ENCODE data around the gene PCA3. TPM values are rescaled to one million over a fixed set of nuclear protein-coding genes. Genes with fewer than 3 reads are reported as not detected.

PCA3 gene
- total and polyA plus RNA-seq, 2 donors (not counting 3 experiments of a cell fraction or from before 2014, with no cell fraction given), result 0.86 to 2.5 TPM

DNA sequence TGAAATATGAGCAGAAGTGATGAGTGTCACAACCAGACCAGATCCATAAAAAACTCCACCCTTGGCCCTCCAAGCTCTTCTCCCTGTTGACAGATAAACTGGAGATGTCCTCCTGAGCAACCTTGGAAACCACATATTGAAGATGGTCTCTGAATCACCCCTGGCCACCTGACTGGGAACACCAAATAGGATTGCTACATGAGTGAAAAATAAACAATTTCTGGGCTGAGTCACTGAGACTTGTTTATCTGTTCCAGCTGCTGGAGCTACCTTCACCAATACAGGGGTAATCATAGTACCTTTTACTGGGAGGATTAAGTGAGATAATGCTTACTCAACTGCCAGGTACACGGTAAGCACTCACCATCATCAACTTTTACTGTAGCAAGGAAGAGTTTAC, 53.3 kb downstream of the PCA3 start:
- H3K9ac ChIP-seq (replicated peaks; ENCODE audit: extremely low read depth, insufficient read depth, low read length), result no peak overlapping the region
- H3K4me1 ChIP-seq (ENCODE audit: control insufficient read depth, extremely low read depth, insufficient read depth, low read length), result peaks cover 11% of the 10 kb centered on the region
- no peaks in the 10 kb centered on the region for H3K36me3 ChIP-seq (ENCODE audit: control insufficient read depth in 2 of 2, extremely low read depth in 1 of 2, insufficient read depth in 2 of 2, low read length in 2 of 2)
- H4K20me1 ChIP-seq (replicated peaks; ENCODE audit: control insufficient read depth, extremely low read depth, insufficient read depth, low read length), result no peaks in the 10 kb centered on the region
- ChIA-PET CTCF (no interaction called here), POLR2A (no interaction called here)
- DNase-seq (ENCODE audit: low read depth, low spot score), result peak; percentile 17
- H3K79me2 ChIP-seq (ENCODE audit: control insufficient read depth, insufficient read depth, low read length), result no peaks in the 10 kb centered on the region
- intact Hi-C loops (cut with micrococcal nuclease), result no loop called here
- peak; percentile 8 for FAIRE-seq
- no peak overlapping the region for H2AFZ ChIP-seq (ENCODE audit: low read depth, low read length)
- no peaks in the 10 kb centered on the region for H3K9me1 ChIP-seq (replicated peaks; ENCODE audit: control insufficient read depth, extremely low read depth, insufficient read depth, low read length)
- H3K27ac ChIP-seq (ENCODE audit: insufficient read depth, low read depth, low read length), result peak overlapping the region; percentile 73
- no peak overlapping the region for H3K4me3 ChIP-seq (replicated peaks in 1 of 3; ENCODE audit: insufficient read depth in 1 of 3, low read depth in 1 of 3, low read length in 3 of 3)
- no peaks in the 10 kb centered on the region for H3K9me3 ChIP-seq (replicated peaks; ENCODE audit: control insufficient read depth, insufficient read depth, low read length)
- dilution Hi-C loops (cut with MboI; ENCODE audit: extremely low pct_ligation_motif_present, low sequenced_read_pairs), result no loop called here
- TF ChIP-seq POLR2A (IDR thresholded peaks at IDR 0.05; ENCODE audit: low read depth, low read length) (no peak), POLR2AphosphoS5 (IDR thresholded peaks at IDR 0.05; ENCODE audit: insufficient read depth, low read depth, low read length) (no peak), MYC (IDR thresholded peaks at IDR 0.05; ENCODE audit: low read depth, low read length) (no peak), GATA2 (IDR thresholded peaks at IDR 0.05; ENCODE audit: insufficient read depth, insufficient read length, low read depth, low read length) (no peak), JUN (IDR thresholded peaks at IDR 0.05; ENCODE audit: borderline replicate concordance, insufficient read depth, insufficient read length, low read depth) (no peak), FOS (IDR thresholded peaks at IDR 0.05; ENCODE audit: borderline replicate concordance, insufficient read depth, low read length) (no peak), EZH2 (IDR thresholded peaks at IDR 0.05; ENCODE audit: borderline replicate concordance, low read depth, low read length, severe bottlenecking) (no peak)
- TF ChIP-seq, protein P1, sequence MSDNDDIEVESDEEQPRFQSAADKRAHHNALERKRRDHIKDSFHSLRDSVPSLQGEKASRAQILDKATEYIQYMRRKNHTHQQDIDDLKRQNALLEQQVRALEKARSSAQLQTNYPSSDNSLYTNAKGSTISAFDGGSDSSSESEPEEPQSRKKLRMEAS (IDR thresholded peaks at IDR 0.05; ENCODE audit: insufficient read depth, insufficient read length), result no peak
- TF ChIP-seq, protein P2, sequence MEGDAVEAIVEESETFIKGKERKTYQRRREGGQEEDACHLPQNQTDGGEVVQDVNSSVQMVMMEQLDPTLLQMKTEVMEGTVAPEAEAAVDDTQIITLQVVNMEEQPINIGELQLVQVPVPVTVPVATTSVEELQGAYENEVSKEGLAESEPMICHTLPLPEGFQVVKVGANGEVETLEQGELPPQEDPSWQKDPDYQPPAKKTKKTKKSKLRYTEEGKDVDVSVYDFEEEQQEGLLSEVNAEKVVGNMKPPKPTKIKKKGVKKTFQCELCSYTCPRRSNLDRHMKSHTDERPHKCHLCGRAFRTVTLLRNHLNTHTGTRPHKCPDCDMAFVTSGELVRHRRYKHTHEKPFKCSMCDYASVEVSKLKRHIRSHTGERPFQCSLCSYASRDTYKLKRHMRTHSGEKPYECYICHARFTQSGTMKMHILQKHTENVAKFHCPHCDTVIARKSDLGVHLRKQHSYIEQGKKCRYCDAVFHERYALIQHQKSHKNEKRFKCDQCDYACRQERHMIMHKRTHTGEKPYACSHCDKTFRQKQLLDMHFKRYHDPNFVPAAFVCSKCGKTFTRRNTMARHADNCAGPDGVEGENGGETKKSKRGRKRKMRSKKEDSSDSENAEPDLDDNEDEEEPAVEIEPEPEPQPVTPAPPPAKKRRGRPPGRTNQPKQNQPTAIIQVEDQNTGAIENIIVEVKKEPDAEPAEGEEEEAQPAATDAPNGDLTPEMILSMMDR (IDR thresholded peaks at IDR 0.05; ENCODE audit: extremely low read depth in 1 of 2, insufficient read depth in 1 of 2, low read depth in 1 of 2, low read length in 2 of 2), result no peak
- no peak overlapping the region for H3K4me2 ChIP-seq (ENCODE audit: insufficient read depth, low read length)
- no TSS peak for BruUV-seq (replicated peaks)
- H3K27me3 ChIP-seq (ENCODE audit: control insufficient read depth in 2 of 2, insufficient read depth in 2 of 2, low read length in 2 of 2), result peaks cover 2 to 3% of the 10 kb centered on the region in 2 experiments

Measured in endothelial cell of umbilical vein (primary cell).